DND-41 (cell line): Measurements from ENCODE around the gene CRYGC.

Experiments
- ATAC-seq: fragments of 200-7000 bp; cut with Tn5 transposase; 3 replicates; pipeline ENCODE4 v1.9.1; 2021; ENCODE audit warnings: low read depth; ENCODE audit not compliant: insufficient read depth
- DNase-seq: peaks from one replicate; pipeline ENCODE4 v3.0.0-alpha.2; 2020
- H2AFZ ChIP-seq: 2 replicates; pipeline ENCODE4 v1.6.0; 2012; ENCODE audit warnings: low read depth, low read length
- H3K27ac ChIP-seq: 2 replicates; pipeline ENCODE4 v1.5.1; 2012; ENCODE audit warnings: low read length, inconsistent platforms
- H3K27me3 ChIP-seq: fragments of 200-600 bp; sonication (generic); 2 replicates; pipeline ENCODE4 v1.6.0; 2012; ENCODE audit warnings: low read length, mild to moderate bottlenecking, inconsistent platforms; ENCODE audit not compliant: insufficient read depth, poor library complexity
- H3K36me3 ChIP-seq: 2 replicates; pipeline ENCODE4 v1.5.1; 2012; ENCODE audit warnings: low read length, inconsistent platforms; ENCODE audit not compliant: insufficient read depth
- H3K4me1 ChIP-seq: 2 replicates; pipeline ENCODE4 v1.5.1; 2012; ENCODE audit warnings: mild to moderate bottlenecking, low read length; ENCODE audit not compliant: insufficient read depth
- H3K4me2 ChIP-seq: 2 replicates; pipeline ENCODE4 v1.6.0; 2012; ENCODE audit warnings: mild to moderate bottlenecking, moderate library complexity, low read length, inconsistent platforms; ENCODE audit not compliant: insufficient read depth
- H3K4me3 ChIP-seq, 2 experiments: fragments of 200-600 bp in 1 of 2; shearing (Covaris generic) in 1 of 2; 2 replicates each; pipeline ENCODE4 v1.5.1; 2012 to 2016; ENCODE audit warnings: inconsistent platforms in 2 of 2, low read length in 2 of 2, mild to moderate bottlenecking in 2 of 2, low read depth in 1 of 2, moderate library complexity in 1 of 2
- H3K79me2 ChIP-seq: 2 replicates; pipeline ENCODE4 v1.6.0; 2012; ENCODE audit warnings: low read length, inconsistent platforms; ENCODE audit not compliant: insufficient read depth
- H3K9ac ChIP-seq: 2 replicates; pipeline ENCODE4 v1.6.0; 2012; ENCODE audit warnings: low read depth, mild to moderate bottlenecking, inconsistent platforms, low read length, moderate library complexity
- H3K9me3 ChIP-seq: 2 replicates; pipeline ENCODE4 v1.5.1; 2012; ENCODE audit warnings: low read length, moderate library complexity, mild to moderate bottlenecking, inconsistent platforms; ENCODE audit not compliant: insufficient read depth, severe bottlenecking
- H4K20me1 ChIP-seq: 2 replicates; pipeline ENCODE4 v1.6.0; 2012; ENCODE audit warnings: low read length; ENCODE audit not compliant: insufficient read depth
- EZH2 ChIP-seq: IDR thresholded peaks from 3 replicates; pipeline ENCODE4 v1.6.1; 2012; ENCODE audit warnings: borderline replicate concordance, low read depth, mild to moderate bottlenecking, moderate library complexity, low read length, inconsistent platforms; ENCODE audit not compliant: severe bottlenecking
- TF ChIP-seq, protein P1 (sequence below): IDR thresholded peaks from 2 replicates; pipeline ENCODE4 v1.5.1; 2012; ENCODE audit warnings: borderline replicate concordance, low read length, moderate library complexity, mild to moderate bottlenecking; ENCODE audit not compliant: poor library complexity, severe bottlenecking; ENCODE audit errors: extremely low read depth

Gene CRYGC

GRCh38 chr2:208098267-208098666 lies 31.4 kb downstream of the CRYGC start:
- Histone ChIP-seq H3K9ac (no peak overlapping the region), H3K4me1 (peaks cover 30% of the 10 kb centered on the region), H4K20me1 (no peaks in the 10 kb centered on the region), H3K4me3 (no peak overlapping the region), H3K36me3 (no peaks in the 10 kb centered on the region), H3K27me3 (no peaks in the 10 kb centered on the region), H3K4me2 (no peak overlapping the region), H2AFZ (no peak overlapping the region), H3K27ac (no peak overlapping the region), H3K9me3 (no peaks in the 10 kb centered on the region), H3K79me2 (no peaks in the 10 kb centered on the region)
- DNase-seq: no peak
- ATAC-seq: no peak
- no peak for TF ChIP-seq EZH2
- TF ChIP-seq, protein P1, sequence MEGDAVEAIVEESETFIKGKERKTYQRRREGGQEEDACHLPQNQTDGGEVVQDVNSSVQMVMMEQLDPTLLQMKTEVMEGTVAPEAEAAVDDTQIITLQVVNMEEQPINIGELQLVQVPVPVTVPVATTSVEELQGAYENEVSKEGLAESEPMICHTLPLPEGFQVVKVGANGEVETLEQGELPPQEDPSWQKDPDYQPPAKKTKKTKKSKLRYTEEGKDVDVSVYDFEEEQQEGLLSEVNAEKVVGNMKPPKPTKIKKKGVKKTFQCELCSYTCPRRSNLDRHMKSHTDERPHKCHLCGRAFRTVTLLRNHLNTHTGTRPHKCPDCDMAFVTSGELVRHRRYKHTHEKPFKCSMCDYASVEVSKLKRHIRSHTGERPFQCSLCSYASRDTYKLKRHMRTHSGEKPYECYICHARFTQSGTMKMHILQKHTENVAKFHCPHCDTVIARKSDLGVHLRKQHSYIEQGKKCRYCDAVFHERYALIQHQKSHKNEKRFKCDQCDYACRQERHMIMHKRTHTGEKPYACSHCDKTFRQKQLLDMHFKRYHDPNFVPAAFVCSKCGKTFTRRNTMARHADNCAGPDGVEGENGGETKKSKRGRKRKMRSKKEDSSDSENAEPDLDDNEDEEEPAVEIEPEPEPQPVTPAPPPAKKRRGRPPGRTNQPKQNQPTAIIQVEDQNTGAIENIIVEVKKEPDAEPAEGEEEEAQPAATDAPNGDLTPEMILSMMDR: no peak

- peaks cover 30% of the 10 kb centered on the region for H3K4me1 ChIP-seq
- no peaks in the 10 kb centered on the region for H4K20me1 ChIP-seq
- no peak overlapping the region for H2AFZ ChIP-seq
- no peak overlapping the region for H3K9ac ChIP-seq
- H3K4me3 ChIP-seq: no peak overlapping the region
- no peaks in the 10 kb centered on the region for H3K36me3 ChIP-seq
- no peak overlapping the region for H3K27ac ChIP-seq
- no peaks in the 10 kb centered on the region for H3K27me3 ChIP-seq
- no peak overlapping the region for H3K4me2 ChIP-seq
- DNase-seq (no peak), ATAC-seq (no peak)
- no peak for TF ChIP-seq EZH2
- TF ChIP-seq, protein P1: no peak
- no peaks in the 10 kb centered on the region for H3K79me2 ChIP-seq
- no peaks in the 10 kb centered on the region for H3K9me3 ChIP-seq
Observed at GRCh38 chr2:208097801-208098200, 31.8 kb downstream of the CRYGC start.

DNA sequence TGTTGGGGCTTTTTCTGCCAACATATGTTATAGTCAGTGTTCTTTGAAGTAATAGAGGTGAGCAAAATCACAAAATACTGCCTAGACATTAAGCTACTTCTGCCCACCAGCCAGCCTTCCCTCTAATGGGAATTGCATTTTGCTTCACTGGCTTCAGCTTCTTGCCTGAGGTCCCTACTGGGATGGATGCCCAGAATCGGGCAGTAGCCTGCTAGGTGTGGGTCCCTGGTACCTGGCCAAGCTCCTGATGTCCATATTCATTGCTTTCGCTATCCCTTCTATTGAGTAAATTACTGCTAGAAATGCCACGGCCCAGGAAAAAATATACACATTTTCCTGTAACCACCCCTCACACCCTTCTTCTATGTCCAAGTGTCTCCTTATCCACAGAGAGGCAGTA lies 32.3 kb downstream of the CRYGC start:
- Histone ChIP-seq H2AFZ (no peak overlapping the region), H3K27ac (no peak overlapping the region), H3K36me3 (no peaks in the 10 kb centered on the region), H3K4me1 (peaks cover 28% of the 10 kb centered on the region), H3K4me2 (no peak overlapping the region), H3K9me3 (no peaks in the 10 kb centered on the region), H4K20me1 (no peaks in the 10 kb centered on the region), H3K27me3 (no peaks in the 10 kb centered on the region), H3K9ac (no peak overlapping the region), H3K4me3 (no peak overlapping the region), H3K79me2 (no peaks in the 10 kb centered on the region)
- ATAC-seq (no peak), DNase-seq (no peak)
- no peak for TF ChIP-seq EZH2
- TF ChIP-seq, protein P1: no peak

DNA sequence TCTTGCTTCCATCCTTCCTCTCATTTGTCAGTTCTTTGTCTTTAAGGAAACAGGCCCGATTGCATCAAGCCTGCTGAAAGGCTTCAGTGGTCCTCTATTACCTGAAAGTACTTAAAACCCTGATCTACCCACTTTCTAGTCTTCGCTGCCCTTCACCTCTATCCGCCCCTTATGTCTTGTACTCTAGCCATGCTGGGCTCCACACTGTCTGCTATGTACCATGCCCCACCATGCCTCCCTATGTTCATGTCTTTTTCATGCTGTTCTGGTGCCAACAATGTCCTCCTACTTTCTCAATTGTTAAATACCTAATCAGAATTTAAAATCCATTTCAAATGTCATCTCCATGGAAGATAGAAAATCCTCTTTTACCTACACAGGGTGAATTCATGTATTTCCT lies 33.5 kb downstream of the CRYGC start:
- no peak for DNase-seq
- no peak for ATAC-seq
- H3K27me3 ChIP-seq: no peaks in the 10 kb centered on the region

More for the DNA sequence above, 33.5 kb downstream of the CRYGC start:
- TF ChIP-seq EZH2: no peak
- TF ChIP-seq, protein P1: no peak
- H3K9ac ChIP-seq: no peak overlapping the region
- no peaks in the 10 kb centered on the region for H3K36me3 ChIP-seq
- no peaks in the 10 kb centered on the region for H3K79me2 ChIP-seq
- H3K4me2 ChIP-seq: no peak overlapping the region
- H3K9me3 ChIP-seq: no peaks in the 10 kb centered on the region
- H2AFZ ChIP-seq: no peak overlapping the region
- H3K27ac ChIP-seq: no peak overlapping the region
- H4K20me1 ChIP-seq: no peaks in the 10 kb centered on the region
- peaks cover 16% of the 10 kb centered on the region for H3K4me1 ChIP-seq
- H3K4me3 ChIP-seq: no peak overlapping the region
